A549 treated with CORT108297 at 1 μM for 4 hours (cell line): ENCODE measurements around the gene ARPC3. TPM values are rescaled to one million over a fixed set of nuclear protein-coding genes. Genes with fewer than 3 reads are reported as not detected.

Experiments used
- total RNA-seq: library from RNA; stranded (reverse); fragments of 200-300 nt; extraction: Qiagen RNA extraction; gene quantifications from 5 replicates; pipeline ENCODE4 v1.2.3, GENCODE V29; 2022

Gene ARPC3
- total RNA-seq, result 425 to 887 TPM (median 445 TPM) in 5 replicates

GRCh38 chr12:110449799-110450497 is at the start of gene ARPC3:
ARPC3 (minus strand) TSS chr12:110450337; CDS start chr12:110450260, 77 bp downstream.

GRCh38 chr12:110468214-110469048 is 18.3 kb upstream of the ARPC3 start, which contains the start of the genes FAM216A and GPN3:
FAM216A (plus strand) TSS chr12:110468845; CDS start chr12:110468876, 31 bp downstream.
GPN3 (minus strand) TSS chr12:110468257; CDS start chr12:110468203, 54 bp downstream.

GRCh38 chr12:110403146-110403975 is 46.8 kb downstream of the ARPC3 start, which contains the start of gene ANAPC7:
ANAPC7 (minus strand) TSS chr12:110403708; CDS start chr12:110403627, 81 bp downstream.

Other genes with a start within 250 kb of the ARPC3 start
- gene ATP2A2, start 169.1 kb downstream of the ARPC3 start, total RNA-seq, result 268 to 351 TPM (median 326 TPM) in 5 replicates
- 53.7 to 60.5 TPM (median 55.3 TPM) in 5 replicates for gene ANAPC7, start 46.6 kb downstream of the ARPC3 start, total RNA-seq
- gene GPN3, start 17.9 kb upstream of the ARPC3 start, total RNA-seq, result 30.6 to 35.0 TPM (median 32.8 TPM) in 5 replicates
- gene FAM216A, start 18.5 kb upstream of the ARPC3 start, total RNA-seq, result 17.9 to 20.3 TPM (median 20.1 TPM) in 5 replicates
- gene VPS29, start 51.8 kb upstream of the ARPC3 start, total RNA-seq, result 134 to 170 TPM (median 143 TPM) in 5 replicates
- gene RAD9B, start 52.0 kb upstream of the ARPC3 start, total RNA-seq, result 0.15 to 0.38 TPM (median 0.17 TPM) in 5 replicates
- gene PPTC7, start 133.0 kb upstream of the ARPC3 start, total RNA-seq, result 17.3 to 22.8 TPM (median 20.0 TPM) in 5 replicates
- 29.7 to 34.6 TPM (median 32.8 TPM) in 5 replicates for gene TCTN1, start 163.8 kb upstream of the ARPC3 start, total RNA-seq
- 0.42 to 0.77 TPM (median 0.61 TPM) in 5 replicates for gene HVCN1, start 238.8 kb upstream of the ARPC3 start, total RNA-seq